Spleen (tissue), 11 donors: ENCODE measurements around the gene PTPRM. TPM values are rescaled to one million over a fixed set of nuclear protein-coding genes. Genes with fewer than 3 reads are reported as not detected.

Source experiments
- DNase-seq: peaks from one replicate; pipeline ENCODE4 v3.0.0-alpha.2; 2020
- H3K27ac ChIP-seq, 8 donors: fragments of 200-600 bp; sonication (generic) in 7 of 8; 1 replicate in 4 of 8; 2 replicates in 4 of 8; pipeline versions ENCODE4 v1.5.0 to v1.8.0; 2016 to 2021; ENCODE audit warnings: inconsistent platforms in 4 of 8, mild to moderate bottlenecking in 4 of 8, moderate library complexity in 1 of 8
- H3K27me3 ChIP-seq, 7 donors: fragments of 200-600 bp; sonication (generic) in 6 of 7; replicated peaks in 1 of 7; 1 replicate in 4 of 7; 2 replicates in 3 of 7; pipeline versions ENCODE4 v1.5.0 to v1.8.0; 2016 to 2021; ENCODE audit warnings: inconsistent platforms in 3 of 7, mild to moderate bottlenecking in 1 of 7
- H3K36me3 ChIP-seq, 6 donors: fragments of 200-600 bp; sonication (generic) in 5 of 6; 1 replicate in 4 of 6; 2 replicates in 2 of 6; pipeline versions ENCODE4 v1.5.0 to v1.8.0; 2016 to 2021; ENCODE audit warnings: inconsistent platforms in 2 of 6
- H3K4me1 ChIP-seq, 6 donors: fragments of 200-600 bp; sonication (generic) in 5 of 6; 1 replicate in 3 of 6; 2 replicates in 3 of 6; pipeline versions ENCODE4 v1.5.0 to v1.8.0; 2016 to 2021; ENCODE audit warnings: inconsistent platforms in 3 of 6
- H3K4me3 ChIP-seq, 8 donors: fragments of 200-600 bp; sonication (generic) in 7 of 8; 1 replicate in 4 of 8; 2 replicates in 4 of 8; pipeline versions ENCODE4 v1.5.0 to v1.8.0; 2016 to 2021; ENCODE audit warnings: inconsistent platforms in 4 of 8, mild to moderate bottlenecking in 4 of 8, moderate library complexity in 2 of 8
- H3K9me3 ChIP-seq, 8 donors: fragments of 200-600 bp; sonication (generic) in 7 of 8; 1 replicate in 4 of 8; 2 replicates in 4 of 8; pipeline versions ENCODE4 v1.5.0 to v1.8.0; 2016 to 2021; ENCODE audit warnings: inconsistent platforms in 4 of 8
- POLR2A ChIP-seq, 3 donors: fragments of 450-650 bp; IDR thresholded peaks; one replicate each; pipeline ENCODE4 v1.5.1; 2017; ENCODE audit warnings: antibody characterized with exemption in 3 of 3, mild to moderate bottlenecking in 1 of 3
- POLR2AphosphoS5 ChIP-seq, 3 donors: sonication (generic); formaldehyde crosslinking; IDR thresholded peaks; one replicate each; pipeline ENCODE4 v1.5.1; 2017; ENCODE audit warnings: antibody characterized with exemption in 3 of 3
- WGBS, 5 donors: extraction: QIAGEN DNeasy Blood & Tissue Kit in 3 of 5; methylation state at CpG; one replicate each; pipeline versions ENCODE4 v1.1.5 to v1.1.7; 2013 to 2018; 5-methylcytosine and 5-hydroxymethylcytosine counted together
- intact Hi-C: fragments of 100-400 bp; cut with DNase I; formaldehyde crosslinking; loops from one replicate; pipeline ENCODE4 v1.15.0; 2023; ENCODE audit warnings: low total_unique reads
- polyA plus RNA-seq, 3 donors: library from polyadenylated mRNA; stranded (reverse); fragments of 200-250 nt; gene quantifications; one replicate each; pipeline ENCODE4 v1.2.1, GENCODE V29; 2013
- total RNA-seq, 7 donors: library from RNA; depleted of rRNA in 3 of 7; stranded (reverse); fragments of >200 nt in 3 of 7; fragmentation: NEBNext Ultra II Directional in 4 of 7; extraction: Animal tissue kit (Norgen Biotek cat#: 25700) in 4 of 7; gene quantifications; one replicate each; pipeline versions ENCODE4 v1.1.0 to v1.2.1, GENCODE V29; 2016 to 2021
- TF ChIP-seq, protein P1 (sequence below), 11 experiments: fragments of 200-600 bp in 7 of 11; fragments of 450-650 bp in 4 of 11; sonication (generic) in 4 of 11; IDR thresholded peaks in 8 of 11; conservative IDR thresholded peaks in 3 of 11; 1 replicate in 7 of 11; 2 replicates in 4 of 11; pipeline versions ENCODE4 v1.4.0 to v1.8.0; 2016 to 2021; ENCODE audit warnings: antibody characterized with exemption in 11 of 11, inconsistent platforms in 4 of 11, mild to moderate bottlenecking in 1 of 11
- donor health status: healthy with polysubstance abuse.
- donor health status: DM: no; HTN: no; CAD: no; lungs with moderate emphysema.
- donor health status: DM: no; HTN: no; CAD: no.
- donor health status: Bipolar disorder and iron deficiency.
- donor health status: healthy.
- donor health status: DM: no; HTN: no; CAD: no.
- donor health status: DM: yes; HTN: yes; CAD: no.

Gene PTPRM
- total and polyA plus RNA-seq, 10 donors = 23.5 to 97.8 (median 62.8) TPM

- Histone ChIP-seq H3K4me3 (no peak overlapping the region), H3K4me1 (peaks cover 0 to 35% (median 18%) of the 10 kb centered on the region in 6 donors), H3K9me3 (peaks cover 0 to 22% (median 15%) of the 10 kb centered on the region in 8 donors), H3K27ac (no peak overlapping the region), H3K27me3 (no peaks in the 10 kb centered on the region), H3K36me3 (no peaks in the 10 kb centered on the region)
- intact Hi-C loops = no loop called here
- TF ChIP-seq, protein P1, sequence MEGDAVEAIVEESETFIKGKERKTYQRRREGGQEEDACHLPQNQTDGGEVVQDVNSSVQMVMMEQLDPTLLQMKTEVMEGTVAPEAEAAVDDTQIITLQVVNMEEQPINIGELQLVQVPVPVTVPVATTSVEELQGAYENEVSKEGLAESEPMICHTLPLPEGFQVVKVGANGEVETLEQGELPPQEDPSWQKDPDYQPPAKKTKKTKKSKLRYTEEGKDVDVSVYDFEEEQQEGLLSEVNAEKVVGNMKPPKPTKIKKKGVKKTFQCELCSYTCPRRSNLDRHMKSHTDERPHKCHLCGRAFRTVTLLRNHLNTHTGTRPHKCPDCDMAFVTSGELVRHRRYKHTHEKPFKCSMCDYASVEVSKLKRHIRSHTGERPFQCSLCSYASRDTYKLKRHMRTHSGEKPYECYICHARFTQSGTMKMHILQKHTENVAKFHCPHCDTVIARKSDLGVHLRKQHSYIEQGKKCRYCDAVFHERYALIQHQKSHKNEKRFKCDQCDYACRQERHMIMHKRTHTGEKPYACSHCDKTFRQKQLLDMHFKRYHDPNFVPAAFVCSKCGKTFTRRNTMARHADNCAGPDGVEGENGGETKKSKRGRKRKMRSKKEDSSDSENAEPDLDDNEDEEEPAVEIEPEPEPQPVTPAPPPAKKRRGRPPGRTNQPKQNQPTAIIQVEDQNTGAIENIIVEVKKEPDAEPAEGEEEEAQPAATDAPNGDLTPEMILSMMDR (IDR thresholded peaks at IDR 0.05 in 8 of 11, conservative IDR thresholded peaks at IDR 0.05 in 3 of 11) = no peak
- TF ChIP-seq POLR2A (IDR thresholded peaks at IDR 0.05) (no peak), POLR2AphosphoS5 (IDR thresholded peaks at IDR 0.05) (no peak)
- 89 to 99% (median 96%) methylated on average over 3 of the region's 3 CpGs for WGBS, 5 donors
- DNase-seq = no peak
Observed at GRCh38 chr18:7746106-7746505, 179.0 kb downstream of the PTPRM start.

- Histone ChIP-seq H3K9me3 (peaks cover 0 to 22% (median 15%) of the 10 kb centered on the region in 8 donors), H3K4me1 (peaks cover 0 to 24% (median 18%) of the 10 kb centered on the region in 6 donors), H3K4me3 (no peak overlapping the region), H3K27ac (no peak overlapping the region), H3K36me3 (no peaks in the 10 kb centered on the region), H3K27me3 (no peaks in the 10 kb centered on the region)
- WGBS, 5 donors = 6 to 25% (median 17%) methylated on average over 2 to 4 of the region's 4 CpGs
- DNase-seq = no peak
- TF ChIP-seq, protein P1 (IDR thresholded peaks at IDR 0.05 in 8 of 11, conservative IDR thresholded peaks at IDR 0.05 in 3 of 11) = no peak
- TF ChIP-seq POLR2AphosphoS5 (IDR thresholded peaks at IDR 0.05) (no peak), POLR2A (IDR thresholded peaks at IDR 0.05) (no peak)
- intact Hi-C loops = no loop called here
Observed at GRCh38 chr18:7748251-7749007, 181.3 kb downstream of the PTPRM start.

DNA sequence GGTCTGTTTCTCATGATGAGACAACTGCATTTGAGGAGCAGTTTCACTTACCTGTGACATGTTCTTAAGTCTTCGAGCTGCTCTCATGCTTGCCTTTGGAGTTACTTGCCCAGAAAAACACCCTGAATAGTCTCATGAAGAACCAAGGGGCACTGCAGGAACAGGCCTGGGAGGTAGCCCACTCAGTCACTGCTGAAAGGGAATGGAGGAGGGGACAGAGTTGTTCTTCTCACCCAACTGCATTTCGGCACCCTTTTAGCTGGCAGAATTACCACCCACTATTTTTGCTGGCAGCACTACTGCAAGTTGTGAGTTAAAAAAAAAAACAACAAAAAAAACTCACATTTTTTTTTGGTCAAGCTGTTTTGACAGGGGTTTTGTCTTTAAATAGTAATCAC, 181.9 kb downstream of the PTPRM start:
- intact Hi-C loops = no loop called here
- H3K27ac ChIP-seq = no peak overlapping the region

DNA sequence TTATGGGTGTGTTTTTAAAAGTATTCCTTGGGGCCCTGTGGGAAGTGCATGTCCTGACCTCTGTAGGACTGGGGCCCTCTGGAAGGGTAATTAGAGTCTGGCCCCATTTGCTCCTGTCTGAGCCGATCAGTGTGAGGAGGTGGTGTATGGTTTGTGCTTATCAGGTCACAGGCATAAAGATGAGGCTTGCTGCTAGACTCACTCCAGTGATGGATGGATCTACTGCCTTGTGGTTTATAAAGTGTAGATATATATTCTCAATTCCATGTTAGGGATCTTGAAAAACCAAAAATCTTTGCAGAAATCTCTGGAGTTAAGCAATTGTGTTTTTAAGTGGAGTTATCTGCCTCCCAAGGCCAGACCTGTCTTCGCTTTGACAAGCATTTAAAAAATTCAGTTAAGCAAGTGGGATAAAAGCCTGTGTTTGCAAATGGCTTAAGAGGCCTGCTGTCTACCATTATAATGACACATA, 182.4 kb downstream of the PTPRM start:
- Histone ChIP-seq H3K36me3 (no peaks in the 10 kb centered on the region), H3K27ac (no peak overlapping the region), H3K9me3 (peaks cover 0 to 22% (median 15%) of the 10 kb centered on the region in 8 donors), H3K27me3 (no peaks in the 10 kb centered on the region), H3K4me3 (no peak overlapping the region), H3K4me1 (peaks cover 0 to 24% (median 18%) of the 10 kb centered on the region in 6 donors)
- intact Hi-C loops = no loop called here
- DNase-seq = no peak
- TF ChIP-seq POLR2A (IDR thresholded peaks at IDR 0.05) (no peak), POLR2AphosphoS5 (IDR thresholded peaks at IDR 0.05) (no peak)
- TF ChIP-seq, protein P1 (IDR thresholded peaks at IDR 0.05 in 8 of 11, conservative IDR thresholded peaks at IDR 0.05 in 3 of 11) = no peak
- 49 to 66% (median 59%) methylated on average over 2 of the region's 2 CpGs for WGBS, 5 donors

More for the DNA sequence above, 181.9 kb downstream of the PTPRM start:
- DNase-seq = no peak
- H3K9me3 ChIP-seq = peaks cover 0 to 22% (median 15%) of the 10 kb centered on the region in 8 donors
- no peak overlapping the region for H3K4me3 ChIP-seq
- H3K27me3 ChIP-seq = no peaks in the 10 kb centered on the region
- no peaks in the 10 kb centered on the region for H3K36me3 ChIP-seq
- TF ChIP-seq, protein P1 (IDR thresholded peaks at IDR 0.05 in 8 of 11, conservative IDR thresholded peaks at IDR 0.05 in 3 of 11) = no peak
- TF ChIP-seq POLR2AphosphoS5 (IDR thresholded peaks at IDR 0.05) (no peak), POLR2A (IDR thresholded peaks at IDR 0.05) (no peak)
- H3K4me1 ChIP-seq = peaks cover 0 to 24% (median 18%) of the 10 kb centered on the region in 6 donors
- 67 to 75% (median 71%) methylated on average over 2 of the region's 2 CpGs for WGBS, 5 donors
